GM18520 (cell line): Measurements from ENCODE around the gene DSCAM.
"Not testable (repeated sequence)": the region's sequence is repeated elsewhere in the genome, so short reads cannot be mapped to it uniquely, and the experiment has no call there.

Experiments
- ATAC-seq: cut with Tn5 transposase; IDR thresholded peaks from one replicate; pipeline ENCODE4 v1.9.1; 2021; ENCODE audit not compliant: unreplicated experiment

Gene DSCAM

DNA sequence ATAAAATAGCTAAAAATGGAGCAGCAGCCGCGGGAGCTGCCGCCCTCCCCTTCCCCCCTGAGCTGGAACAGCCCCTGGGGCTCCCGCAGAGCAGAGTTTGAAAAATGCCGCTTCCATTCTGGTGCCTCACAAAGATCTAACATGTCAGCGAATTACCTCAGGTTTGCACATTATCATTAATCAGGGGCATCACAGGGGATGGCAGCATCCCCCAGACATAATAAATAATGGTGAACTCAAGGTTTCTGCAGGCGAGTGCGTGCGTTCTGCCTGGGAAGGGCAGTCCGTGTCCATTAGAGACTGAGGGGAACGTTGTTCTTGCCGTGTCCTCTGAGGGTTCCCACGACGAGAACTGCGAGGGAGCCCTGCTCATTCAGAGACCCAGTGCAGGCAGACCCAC, 372.4 kb downstream of the DSCAM start:
- ATAC-seq: no peak

DNA sequence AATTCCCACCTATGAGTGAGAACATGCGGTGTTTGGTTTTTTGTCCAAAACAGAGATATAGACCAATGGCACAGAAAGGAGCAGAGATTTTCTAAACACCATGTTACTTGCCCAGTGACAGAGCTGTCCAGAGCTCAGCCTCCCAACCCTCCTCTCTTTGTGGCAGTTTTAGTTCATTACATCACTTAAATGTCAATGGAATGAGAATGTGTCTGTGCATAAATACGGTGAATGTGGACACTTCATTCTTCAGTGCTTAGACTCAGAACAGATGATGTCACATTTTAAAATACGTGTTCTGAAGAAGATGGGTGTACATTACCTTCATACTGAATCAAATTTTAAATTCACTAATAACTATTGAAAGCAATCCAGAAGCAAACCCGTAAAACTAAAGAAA, 374.9 kb downstream of the DSCAM start:
- no peak for ATAC-seq

DNA sequence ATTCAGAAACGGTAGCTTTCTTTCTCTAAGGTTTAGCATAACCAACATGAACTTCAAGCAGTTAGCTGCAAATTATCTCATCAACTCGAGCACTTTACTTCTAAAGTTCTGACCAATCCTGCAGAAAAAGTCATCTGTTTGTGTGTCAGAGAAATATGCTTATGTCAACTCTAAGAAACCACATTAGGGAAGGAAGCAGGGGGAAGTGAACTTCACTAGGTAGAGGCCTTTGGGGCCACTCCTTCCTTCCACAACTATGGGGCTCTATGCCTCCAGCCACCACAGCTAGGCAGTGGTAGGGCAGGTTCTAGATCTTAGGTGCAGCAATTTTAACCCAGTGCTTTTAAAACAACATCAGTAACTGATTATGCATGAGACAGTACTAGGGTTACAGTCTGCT, 375.9 kb downstream of the DSCAM start:
- ATAC-seq: no peak

DNA sequence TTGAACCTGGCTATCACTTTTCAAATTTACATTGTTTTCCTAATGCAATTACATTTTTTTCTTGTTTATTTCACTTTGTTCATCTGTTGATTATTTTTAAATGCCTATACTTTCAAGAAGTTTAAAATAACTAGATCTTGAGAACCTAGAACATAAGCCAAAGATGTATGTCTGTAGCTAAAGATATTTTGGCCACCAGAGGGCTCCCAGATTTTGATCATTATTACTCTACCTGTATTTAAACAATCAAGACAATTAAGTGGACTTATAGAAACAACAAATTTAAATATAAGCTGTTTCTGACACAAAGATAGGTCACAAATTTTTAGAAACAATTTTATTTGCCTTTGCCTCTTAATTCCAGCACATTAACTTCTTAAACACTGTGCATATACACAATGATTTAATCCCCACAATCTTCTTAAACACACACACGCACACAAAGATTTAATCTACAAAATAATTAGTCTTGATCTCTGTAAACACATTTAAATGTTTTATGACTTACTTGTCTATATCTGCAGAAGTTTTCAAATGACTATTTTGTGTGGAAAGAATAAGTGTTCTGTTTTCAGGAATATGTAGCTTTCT, 380.0 kb downstream of the DSCAM start:
- no peak for ATAC-seq

DNA sequence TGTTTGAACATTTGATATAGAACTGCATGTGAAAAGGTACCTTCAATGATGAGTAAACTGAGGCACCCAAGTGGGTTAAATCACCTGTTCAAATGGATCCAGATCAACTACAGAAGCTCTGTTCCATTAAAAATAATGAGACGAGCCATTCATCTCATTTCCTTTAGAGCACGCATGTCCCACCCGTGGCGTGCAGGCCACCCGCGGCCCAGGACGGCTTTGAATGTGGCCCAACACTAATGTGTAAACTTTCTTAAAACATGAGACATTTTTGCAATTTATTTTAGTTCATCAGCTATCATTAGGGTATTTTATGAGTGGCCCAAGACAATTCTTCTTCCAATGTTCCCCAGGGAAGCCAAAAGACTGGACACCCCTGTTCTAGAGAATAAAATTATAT, 381.6 kb downstream of the DSCAM start:
- no peak for ATAC-seq

DNA sequence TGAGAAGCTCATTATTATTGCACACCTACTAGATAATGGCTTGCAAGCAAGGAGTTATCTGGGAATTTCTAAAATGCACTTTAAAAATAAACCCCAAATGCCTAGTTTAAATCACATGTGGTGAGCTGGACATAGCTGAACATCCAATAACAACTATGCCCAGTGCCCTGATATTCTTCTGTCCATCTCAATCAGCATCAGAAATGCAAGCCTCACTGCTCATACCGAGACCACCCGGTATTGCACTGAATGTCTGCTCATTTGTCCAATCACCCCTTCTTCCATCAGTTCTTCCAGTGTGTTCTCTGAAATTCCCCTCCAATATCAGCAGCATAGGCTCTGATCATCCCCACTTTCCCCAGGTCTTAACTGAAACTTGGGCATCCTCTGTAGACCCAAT, 383.8 kb downstream of the DSCAM start:
- no peak for ATAC-seq

DNA sequence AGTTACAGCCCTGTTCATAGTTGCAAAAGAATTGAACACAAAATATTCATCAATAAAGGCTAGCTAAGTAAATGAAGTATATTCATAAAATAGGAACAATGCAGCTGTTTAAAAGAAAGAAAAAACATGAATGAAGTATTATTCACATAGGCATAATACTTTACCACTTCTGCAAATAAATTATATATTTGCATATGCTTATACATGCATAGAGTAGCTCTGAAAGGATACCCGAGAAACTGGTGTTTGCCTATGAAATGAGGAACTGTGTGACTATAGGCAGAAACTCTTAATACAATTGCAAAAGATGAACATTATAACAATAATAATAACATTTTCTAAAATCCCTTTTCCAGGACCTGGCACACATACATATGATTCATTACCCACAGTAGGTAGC, 385.9 kb downstream of the DSCAM start:
- ATAC-seq: no peak

DNA sequence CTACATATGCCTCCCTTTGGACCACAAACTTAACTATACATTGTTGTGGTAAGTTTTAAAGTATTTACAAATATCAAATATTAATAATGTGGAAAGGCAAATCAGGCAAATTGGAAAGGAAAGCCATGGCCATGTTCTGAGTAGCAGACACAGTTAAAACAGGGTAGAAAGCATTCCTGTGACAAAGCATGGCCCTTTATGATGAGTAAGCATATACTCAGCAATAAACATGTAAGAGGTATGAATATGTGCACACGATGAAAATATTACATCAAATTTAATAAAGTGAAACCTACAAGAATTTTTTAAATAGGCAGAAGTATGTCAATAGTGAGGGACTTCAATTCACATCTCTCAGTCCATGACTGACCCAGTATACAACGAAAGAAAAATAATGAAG, 389.2 kb downstream of the DSCAM start:
- no peak for ATAC-seq

DNA sequence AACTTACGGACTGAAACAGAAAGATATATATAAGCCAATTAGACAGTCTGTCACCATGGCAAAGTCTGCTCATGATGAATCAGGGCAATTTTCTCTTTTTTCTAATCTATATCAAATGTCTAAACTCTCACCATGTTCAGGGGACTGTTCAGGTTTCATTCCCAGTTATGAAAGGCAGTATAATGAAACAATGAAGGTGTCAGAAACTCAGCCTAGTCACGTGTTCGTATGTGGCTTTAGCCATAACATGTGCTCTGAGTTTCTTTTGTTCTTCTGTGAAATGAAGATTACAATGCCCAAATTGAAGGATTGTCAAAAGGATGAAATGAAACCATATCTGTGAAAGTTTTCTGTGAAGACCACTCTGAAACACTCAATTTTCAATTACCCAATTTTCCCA, 392.9 kb downstream of the DSCAM start:
- ATAC-seq: no peak

DNA sequence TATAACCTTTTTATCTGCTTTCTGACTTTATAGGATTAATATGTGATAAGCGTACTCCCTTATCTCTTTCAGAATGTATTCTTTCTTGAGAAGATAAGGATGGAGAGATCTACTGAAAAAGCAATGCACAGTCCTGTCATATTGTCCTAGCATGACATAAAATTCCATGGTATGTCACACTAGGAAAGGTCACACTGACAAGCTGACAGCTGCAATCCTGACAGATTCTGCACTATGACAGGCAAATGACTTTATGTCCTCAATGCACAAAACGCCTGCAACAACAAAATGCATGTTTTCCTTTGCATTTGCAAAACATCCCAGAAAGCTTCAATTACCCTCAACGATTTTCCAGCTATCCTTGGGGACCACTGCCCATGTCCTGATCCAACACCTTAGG, 393.8 kb downstream of the DSCAM start:
- no peak for ATAC-seq

DNA sequence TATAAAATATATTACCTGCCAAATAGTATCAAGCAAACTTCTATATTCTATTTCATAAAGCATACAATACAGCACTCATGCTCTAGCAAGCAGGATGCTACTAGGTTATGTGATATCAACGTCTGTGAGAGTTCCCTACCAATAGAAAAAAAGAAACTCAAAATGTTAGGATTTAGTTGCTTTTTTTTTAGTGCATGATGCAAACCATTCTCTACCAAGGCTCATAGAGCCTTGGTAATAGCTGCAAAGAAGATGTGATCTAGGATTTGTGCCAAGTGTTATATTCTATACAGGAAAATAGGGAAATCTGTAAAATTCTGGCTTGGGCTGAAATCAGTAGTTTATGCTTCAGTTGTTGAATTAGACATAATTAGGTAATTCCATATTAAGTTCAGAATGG, 394.4 kb downstream of the DSCAM start:
- ATAC-seq: no peak

DNA sequence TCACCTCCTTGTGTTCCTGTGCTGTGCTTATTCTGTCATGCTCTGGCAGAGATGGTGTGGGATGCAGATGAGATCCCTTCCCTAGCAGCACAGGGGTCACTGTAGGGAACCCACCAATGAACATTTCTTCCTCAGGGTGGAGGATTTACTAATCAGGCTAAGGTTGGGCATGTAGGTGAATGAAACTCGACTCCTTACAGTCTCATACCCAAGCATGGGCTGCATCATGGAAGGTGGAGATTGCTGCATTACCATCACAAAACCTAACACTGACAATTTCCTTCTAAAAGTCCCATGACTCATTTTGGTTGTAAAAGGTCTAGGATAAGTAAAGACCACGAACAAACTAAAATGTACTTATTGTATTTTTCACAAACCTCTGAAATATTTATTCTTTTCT, 399.9 kb downstream of the DSCAM start:
- no peak for ATAC-seq

DNA sequence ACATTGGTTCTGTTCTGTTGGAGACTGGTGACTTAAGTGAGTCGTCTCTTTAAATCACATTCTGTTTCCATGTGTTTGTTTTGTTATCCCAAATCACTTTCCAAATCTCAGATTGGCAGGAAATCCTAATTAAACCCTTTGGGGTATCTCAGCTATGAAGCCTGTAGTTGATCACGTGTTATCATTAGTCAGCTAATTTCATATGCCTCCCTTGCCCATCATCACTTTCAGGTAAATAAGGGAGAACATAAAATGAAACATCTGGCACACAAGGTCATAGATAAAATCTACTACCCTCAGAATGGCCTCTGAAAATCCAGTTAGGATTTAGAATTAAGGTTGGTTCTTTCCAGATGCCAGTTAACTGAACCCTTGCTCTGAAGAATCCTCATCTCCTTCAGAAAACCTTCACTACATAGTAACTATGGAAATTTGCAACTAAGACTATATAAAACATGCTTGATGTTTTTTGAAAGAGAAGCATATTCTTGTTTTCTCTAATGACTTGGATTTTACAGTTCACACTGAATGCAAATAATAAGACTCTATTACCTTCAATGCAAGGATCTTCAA, 401.5 kb downstream of the DSCAM start:
- no peak for ATAC-seq

DNA sequence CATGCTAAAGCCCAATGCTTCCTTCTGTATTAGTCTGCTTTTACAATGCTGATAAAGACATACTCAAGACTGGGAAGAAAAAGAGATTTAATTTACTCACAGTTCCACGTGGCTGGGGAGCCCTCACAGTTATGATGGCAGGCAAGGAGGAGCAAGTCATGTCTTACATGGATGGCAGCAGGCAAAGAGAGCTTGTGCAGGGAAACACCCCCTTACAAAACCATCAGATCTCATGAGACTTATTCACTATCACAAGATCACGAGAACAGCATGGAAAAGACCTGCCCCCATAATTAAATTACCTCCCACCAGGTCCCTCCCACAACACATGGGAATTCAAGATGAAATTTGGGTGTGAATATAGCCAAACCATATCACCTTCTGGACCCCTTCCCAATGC, 407.4 kb downstream of the DSCAM start:
- not testable (repeated sequence) for ATAC-seq

DNA sequence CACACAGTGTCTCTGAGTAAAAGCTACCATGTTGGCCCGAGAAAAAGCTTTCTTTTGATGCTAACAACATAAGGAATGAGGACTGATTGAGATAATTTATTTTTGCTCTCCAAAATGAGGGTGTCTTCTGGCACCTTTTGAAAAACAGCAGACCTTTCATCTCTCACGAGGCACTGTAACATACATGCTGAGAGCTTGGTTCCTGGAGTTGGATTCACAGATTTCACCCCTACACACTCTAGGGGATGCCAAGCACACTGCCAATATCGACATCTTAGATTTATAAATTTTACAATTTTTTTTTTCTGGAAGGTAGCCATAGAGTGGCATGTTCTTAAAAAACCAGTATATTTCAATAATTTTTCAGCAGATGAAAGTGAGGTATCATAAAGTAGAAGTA, 408.3 kb downstream of the DSCAM start:
- ATAC-seq: no peak

DNA sequence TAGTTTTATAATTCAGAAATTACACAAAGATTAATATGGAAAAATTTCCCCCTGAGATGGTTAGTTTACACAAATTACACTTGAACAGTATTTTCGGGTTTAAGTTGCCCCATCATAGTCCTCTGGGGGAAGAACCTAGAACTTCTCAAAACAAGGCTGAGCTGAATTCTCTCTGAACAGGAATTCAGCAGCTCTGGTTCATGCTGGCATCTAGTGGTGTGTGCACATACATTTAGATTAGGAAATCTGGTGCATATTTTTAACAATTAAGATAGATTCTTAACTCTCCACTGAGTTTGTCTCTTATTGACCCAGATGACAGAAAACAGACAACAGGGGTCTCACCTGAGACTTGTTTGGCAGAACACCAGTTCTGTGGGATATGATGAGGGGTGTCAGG, 410.7 kb downstream of the DSCAM start:
- ATAC-seq: no peak

DNA sequence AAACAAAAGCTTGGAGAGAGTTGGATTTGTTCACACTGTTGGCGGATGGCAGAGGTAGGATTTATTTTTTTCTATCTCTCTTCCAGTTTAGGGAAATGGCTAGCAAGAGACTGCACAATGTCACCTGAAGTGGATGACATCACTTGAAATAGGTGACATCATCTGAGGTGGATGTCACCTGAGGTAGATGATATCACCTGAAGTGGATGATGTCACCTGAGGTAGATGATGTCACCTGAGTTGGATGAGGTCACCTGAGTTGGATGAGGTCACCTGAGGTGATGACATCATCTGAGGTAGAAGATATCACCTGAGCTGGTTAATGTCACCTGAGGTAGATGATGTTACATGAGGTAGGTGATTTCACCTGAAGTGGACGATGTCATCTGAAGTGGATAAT, 413.4 kb downstream of the DSCAM start:
- ATAC-seq: no peak

DNA sequence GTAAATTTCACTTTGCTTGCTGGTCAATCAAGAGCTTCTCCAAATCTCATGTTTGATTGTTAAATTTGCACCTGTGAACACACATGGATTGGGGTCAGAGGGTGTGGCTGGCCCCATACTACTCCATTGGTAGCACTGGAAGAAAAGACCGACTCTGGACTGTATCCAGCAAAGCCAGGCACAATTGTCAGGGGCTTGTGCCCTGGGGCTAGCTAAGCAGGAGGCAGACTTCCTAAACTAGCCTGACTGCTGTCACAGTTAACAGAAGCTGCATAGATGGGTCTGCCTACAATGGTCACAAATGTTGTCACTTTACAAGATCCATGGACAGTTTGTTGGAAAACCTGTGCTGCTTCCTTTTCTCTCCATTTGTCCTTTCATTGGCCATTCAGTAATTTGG, 421.0 kb downstream of the DSCAM start:
- ATAC-seq: no peak

DNA sequence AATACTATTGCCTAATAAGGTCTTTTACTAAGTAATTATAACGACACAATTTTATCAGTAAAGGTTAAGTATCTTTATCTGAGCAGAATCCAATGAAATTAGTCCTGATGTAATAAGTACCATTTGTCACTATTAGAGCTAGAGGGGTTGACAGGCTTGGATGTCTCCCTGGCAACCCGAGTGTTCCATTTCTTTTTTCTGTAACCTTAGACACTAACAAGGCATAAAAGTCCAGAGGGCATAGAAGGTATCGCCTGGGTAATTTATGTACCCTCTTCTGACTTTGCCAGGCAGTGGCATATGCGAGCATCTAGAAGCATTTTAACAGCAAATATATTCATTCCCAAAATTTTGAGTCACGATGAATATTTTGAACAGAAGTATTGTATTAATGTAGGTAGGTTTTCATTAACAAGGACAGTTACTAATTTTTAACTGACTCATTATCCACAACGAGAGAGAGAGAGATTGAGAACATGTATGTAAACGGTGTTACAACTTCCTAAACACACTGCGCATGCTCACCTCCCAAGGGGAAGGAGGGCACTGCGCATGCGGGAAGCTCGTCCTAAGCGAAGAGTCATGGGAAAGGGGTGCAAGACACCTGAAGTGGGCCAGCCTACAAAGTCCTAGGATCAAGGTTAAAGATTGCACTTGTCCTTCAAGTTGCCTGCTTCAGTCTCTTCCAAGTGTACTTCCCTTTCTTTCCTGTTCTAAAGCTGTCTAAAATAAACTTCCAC, 423.9 kb downstream of the DSCAM start:
- ATAC-seq: no peak

DNA sequence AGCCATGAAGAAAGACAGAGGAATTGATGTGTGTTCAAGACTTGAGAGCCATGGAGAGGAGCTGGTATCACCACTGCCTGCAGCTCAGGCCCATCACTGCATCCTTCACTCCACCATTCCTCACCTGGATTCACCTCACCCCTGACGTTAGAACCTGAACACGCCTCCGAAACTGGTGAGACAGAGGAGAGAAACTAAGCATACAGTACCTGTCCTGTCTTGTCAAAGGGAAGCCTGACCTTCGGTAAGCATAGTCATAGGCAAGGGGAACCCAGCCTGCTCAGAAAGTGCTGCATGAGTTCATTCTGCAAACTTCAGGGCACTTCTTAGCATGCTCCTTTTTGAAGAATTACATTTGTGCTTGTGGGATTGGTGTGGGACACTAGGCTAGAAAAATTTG, 425.8 kb downstream of the DSCAM start:
- ATAC-seq: no peak

DNA sequence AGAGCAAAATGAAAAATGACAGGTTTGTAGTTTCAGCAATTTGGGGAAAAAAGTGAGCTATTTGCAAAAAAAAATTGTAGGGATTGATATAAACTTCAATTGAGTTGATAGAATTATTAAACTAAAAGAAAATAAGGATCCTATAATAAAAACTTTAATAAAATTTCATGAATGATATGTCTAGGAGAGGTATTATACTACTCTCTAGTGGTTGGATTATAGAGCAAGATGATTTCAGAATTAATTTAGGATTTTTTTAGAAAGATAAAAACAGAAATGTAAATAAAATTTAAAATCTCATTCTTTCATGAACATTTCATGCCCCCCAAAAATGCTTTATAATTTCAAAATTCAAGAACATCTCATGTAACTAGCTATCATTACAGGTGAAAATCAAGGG, 430.4 kb downstream of the DSCAM start:
- no peak for ATAC-seq

DNA sequence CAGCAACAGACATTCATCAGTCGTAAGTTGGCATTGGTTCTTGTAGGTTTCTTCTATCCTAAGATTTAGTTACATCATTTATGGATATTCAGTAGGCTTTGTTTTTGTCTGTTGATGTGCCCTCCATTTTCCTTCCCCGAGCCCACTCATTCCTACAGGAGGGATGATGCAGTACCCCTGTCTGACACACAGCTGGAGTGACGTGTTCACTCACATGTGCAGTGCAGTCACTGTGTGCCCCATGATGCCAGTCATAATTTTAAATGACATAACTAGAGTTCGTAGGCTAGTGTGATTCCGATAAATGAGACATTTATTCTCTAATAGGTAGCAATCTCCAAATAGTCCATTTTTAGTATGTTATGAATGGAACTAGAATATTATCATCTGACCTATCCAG, 438.4 kb downstream of the DSCAM start:
- no peak for ATAC-seq

DNA sequence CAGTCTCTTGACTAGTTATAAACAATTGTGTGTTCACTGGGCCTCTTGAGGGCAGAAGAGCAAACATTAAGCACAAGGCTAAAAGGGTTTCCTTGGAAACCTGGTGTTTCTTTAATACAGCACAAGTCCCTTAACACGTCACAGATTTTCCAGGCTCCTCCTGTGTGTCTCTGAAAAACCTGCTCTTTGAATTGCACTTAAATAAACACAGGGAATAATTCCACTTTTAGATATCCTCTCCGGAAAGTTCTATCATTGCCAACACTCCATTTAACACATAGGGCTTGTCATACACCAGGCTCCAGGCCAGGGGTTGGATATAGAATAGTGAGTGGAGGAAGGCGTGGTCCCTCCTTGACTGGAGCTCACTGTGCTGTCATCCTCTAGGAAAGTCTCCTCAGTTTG, 442.6 kb downstream of the DSCAM start:
- ATAC-seq: no peak
